Panc1 (cell line): ENCODE results near the gene MAN2C1.

ENCODE experiments used
- CTCF ChIP-seq: fragments of 450-650 bp; IDR thresholded peaks from 2 replicates; pipeline ENCODE4 v1.5.1; 2017; ENCODE audit warnings: mild to moderate bottlenecking
- POLR2AphosphoS5 ChIP-seq: IDR thresholded peaks from 2 replicates; pipeline ENCODE4 v1.6.1; 2012; ENCODE audit warnings: mild to moderate bottlenecking, low read depth, low read length, moderate library complexity
- TCF7L2 ChIP-seq: IDR thresholded peaks from 2 replicates; pipeline ENCODE4 v1.6.1; 2011; ENCODE audit warnings: mild to moderate bottlenecking, low read depth, low read length, inconsistent platforms

DNA sequence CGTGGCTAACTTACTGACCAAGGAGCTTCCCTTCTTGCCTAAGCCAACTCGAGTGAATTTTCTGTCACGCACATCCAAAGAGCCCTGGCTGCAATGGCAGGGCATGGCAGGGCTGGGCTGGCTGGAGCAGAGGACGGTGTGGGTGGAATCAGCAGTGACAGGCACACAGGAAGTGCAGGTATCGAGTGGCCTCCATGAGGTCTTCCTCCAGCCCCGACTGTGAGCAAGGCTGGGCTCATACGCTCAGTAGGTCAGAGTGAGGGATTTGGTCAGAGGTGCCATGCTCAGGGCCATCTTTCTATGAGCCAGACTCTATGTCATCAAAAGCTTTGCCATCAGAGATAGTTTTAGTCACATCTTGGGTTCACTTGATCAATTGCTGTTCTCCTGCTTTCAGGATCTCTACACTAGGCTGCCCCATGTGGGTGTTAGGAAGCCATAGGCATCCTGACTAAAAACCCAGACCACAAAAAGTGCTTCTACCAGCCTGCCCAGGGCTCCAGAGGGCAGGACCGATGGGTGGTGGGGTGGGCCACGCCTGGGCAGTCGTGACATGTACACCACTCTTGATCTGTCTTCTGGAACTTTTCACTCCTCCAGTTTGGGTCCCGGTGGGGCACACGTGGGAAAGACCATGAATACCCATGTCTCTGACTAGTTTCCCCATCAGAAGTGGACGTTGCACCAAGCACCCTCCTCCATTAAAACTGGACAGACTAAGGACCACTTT lies 55.1 kb downstream of the MAN2C1 start:
- TF ChIP-seq TCF7L2 = no peak
- TF ChIP-seq CTCF = no peak
- no peak for TF ChIP-seq POLR2AphosphoS5
